GM12801 (cell line): ENCODE measurements around the gene PPP1R27.

Experiments used
- TF ChIP-seq, protein P1 (sequence below): IDR thresholded peaks from one replicate; pipeline ENCODE4 v1.5.1; 2011; ENCODE audit warnings: control low read depth; ENCODE audit not compliant: insufficient read length; ENCODE audit errors: extremely low read depth

The PPP1R27 gene

DNA sequence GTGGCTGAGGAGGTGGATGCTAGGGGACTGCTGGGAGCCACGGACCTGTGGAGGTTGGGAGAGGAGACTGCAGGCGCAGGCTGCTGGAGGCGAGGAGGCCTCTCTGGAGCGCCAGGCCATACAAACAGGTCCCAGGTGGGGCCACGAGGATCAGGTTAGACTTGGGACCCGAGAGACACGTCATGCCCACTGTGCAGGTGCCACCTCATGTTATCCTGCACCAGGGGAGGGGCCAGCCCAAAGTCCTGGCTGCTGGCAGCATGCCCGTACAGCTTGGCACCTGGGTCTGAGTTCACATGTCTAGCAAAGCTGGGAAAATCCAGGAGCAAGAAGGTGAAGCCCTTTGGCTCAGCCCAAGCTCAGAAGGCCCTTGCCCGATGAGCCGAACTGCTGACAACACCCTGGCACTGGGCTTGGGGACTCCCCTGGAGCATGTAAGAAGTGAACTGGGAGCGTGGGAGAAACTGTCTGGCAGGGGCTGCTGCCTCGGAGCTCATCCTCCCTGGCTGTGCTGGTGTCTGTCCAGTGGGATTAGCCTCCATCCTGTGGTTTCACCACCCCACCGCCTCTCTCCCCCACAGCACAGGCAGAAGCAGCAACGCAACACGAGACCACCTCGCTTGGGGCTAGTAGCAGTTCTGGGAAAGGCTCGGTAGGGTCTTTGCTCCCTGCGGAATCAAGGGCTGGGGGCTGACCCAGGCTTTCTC lies 31.0 kb upstream of the PPP1R27 start:
- TF ChIP-seq, protein P1, sequence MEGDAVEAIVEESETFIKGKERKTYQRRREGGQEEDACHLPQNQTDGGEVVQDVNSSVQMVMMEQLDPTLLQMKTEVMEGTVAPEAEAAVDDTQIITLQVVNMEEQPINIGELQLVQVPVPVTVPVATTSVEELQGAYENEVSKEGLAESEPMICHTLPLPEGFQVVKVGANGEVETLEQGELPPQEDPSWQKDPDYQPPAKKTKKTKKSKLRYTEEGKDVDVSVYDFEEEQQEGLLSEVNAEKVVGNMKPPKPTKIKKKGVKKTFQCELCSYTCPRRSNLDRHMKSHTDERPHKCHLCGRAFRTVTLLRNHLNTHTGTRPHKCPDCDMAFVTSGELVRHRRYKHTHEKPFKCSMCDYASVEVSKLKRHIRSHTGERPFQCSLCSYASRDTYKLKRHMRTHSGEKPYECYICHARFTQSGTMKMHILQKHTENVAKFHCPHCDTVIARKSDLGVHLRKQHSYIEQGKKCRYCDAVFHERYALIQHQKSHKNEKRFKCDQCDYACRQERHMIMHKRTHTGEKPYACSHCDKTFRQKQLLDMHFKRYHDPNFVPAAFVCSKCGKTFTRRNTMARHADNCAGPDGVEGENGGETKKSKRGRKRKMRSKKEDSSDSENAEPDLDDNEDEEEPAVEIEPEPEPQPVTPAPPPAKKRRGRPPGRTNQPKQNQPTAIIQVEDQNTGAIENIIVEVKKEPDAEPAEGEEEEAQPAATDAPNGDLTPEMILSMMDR, result no peak

- TF ChIP-seq, protein P1, result no peak
These were observed 30.5 kb upstream of the PPP1R27 start for GRCh38 chr17:81865358-81865732.

DNA sequence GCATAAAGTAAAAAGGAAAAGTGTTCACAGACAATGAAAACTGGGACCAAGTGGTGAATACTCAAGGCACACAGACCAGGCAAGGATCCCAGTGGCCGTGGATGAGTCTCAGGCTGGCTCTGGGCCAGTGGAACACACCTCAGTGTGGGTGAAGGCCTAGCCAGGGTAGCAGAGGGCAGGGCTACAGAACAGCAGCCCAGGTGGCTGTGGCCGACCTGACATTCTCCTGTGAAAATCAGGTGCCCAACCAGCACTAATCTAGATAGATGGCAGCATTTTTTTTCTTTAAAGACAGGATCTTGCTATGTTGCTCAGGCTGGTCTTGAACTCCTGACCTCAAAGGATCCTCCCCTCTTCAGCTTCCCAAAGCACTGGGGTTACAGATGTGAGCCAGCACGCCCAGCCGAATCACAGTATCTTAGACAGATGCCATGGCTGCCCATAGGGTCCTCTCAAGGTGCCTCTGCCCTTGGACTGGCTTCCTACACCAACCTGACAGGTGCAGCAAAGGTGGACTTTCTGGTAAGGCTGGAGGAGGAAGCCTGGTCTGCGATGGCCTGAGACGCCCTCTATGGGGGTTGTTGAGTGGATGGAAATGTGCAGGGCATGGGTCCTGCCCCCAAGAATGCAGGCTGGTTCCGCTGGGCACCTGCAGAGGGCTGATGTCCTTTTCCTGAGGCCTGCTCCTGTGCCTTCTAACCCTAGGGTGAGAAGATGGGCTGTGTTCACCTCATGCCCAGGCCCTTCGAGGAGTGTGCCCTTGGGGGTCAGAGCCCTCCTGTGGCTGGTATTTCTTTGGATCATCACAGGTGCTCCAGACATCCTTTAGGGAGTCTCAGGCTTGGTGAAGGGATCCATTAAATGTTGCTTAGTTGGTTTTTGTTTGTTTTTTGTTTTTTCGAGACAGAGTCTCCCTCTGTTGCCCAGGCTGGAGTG lies 29.3 kb upstream of the PPP1R27 start:
- TF ChIP-seq, protein P1, result no peak

GRCh38 chr17:81863123-81863675 lies 28.3 kb upstream of the PPP1R27 start:
- TF ChIP-seq, protein P1, result no peak

GRCh38 chr17:81860756-81861568 lies 26.1 kb upstream of the PPP1R27 start:
- TF ChIP-seq, protein P1, result no peak

GRCh38 chr17:81859906-81860755 lies 25.3 kb upstream of the PPP1R27 start, which contains the start of gene P4HB:
P4HB (minus strand) TSS chr17:81860535; CDS start chr17:81860471, 64 bp downstream.
- TF ChIP-seq, protein P1, result no peak
